Neutrophil (primary cell): ENCODE measurements around the gene CXCR6.

ENCODE experiments used
- H3K27ac ChIP-seq: fragments of 200-600 bp; sonication (generic); 2 replicates; pipeline ENCODE4 v1.5.1; 2016; ENCODE audit warnings: mild to moderate bottlenecking, moderate library complexity
- H3K27me3 ChIP-seq: fragments of 200-600 bp; sonication (generic); 2 replicates; pipeline ENCODE4 v1.6.0; 2016; ENCODE audit warnings: mild to moderate bottlenecking
- H3K36me3 ChIP-seq: fragments of 200-600 bp; sonication (generic); 2 replicates; pipeline ENCODE4 v1.5.1; 2017
- H3K4me1 ChIP-seq, 2 experiments: fragments of 200-600 bp in 1 of 2; sonication (generic) in 1 of 2; 1 replicate in 1 of 2; 2 replicates in 1 of 2; pipeline versions ENCODE4 v1.5.1 to v1.6.1; 2013 to 2016; ENCODE audit warnings: low read depth in 1 of 2, low read length in 1 of 2, mild to moderate bottlenecking in 1 of 2, moderate library complexity in 1 of 2; ENCODE audit not compliant: control insufficient read depth in 1 of 2, insufficient read depth in 1 of 2
- H3K4me3 ChIP-seq, 2 experiments: fragments of 200-600 bp in 1 of 2; sonication (generic) in 1 of 2; 1 replicate in 1 of 2; 2 replicates in 1 of 2; pipeline ENCODE4 v1.5.1; 2013 to 2016; ENCODE audit warnings: low read depth in 1 of 2, low read length in 1 of 2, mild to moderate bottlenecking in 1 of 2, moderate library complexity in 1 of 2
- H3K9me3 ChIP-seq: fragments of 200-600 bp; sonication (generic); 2 replicates; pipeline ENCODE4 v1.5.1; 2016
- CTCF ChIP-seq: fragments of 200-600 bp; sonication (generic); IDR thresholded peaks from 2 replicates; pipeline ENCODE4 v1.5.1; 2016; ENCODE audit warnings: antibody characterized with exemption

The CXCR6 gene

GRCh38 chr3:45943207-45943846, at the start of gene CXCR6:
Gene CXCR6, plus strand, starts transcription at chr3:45943464. Its CDS starts 3,018 bp downstream, at chr3:45946482.
- H3K36me3 ChIP-seq: no peaks in the 10 kb centered on the region
- H3K27me3 ChIP-seq: peaks cover 6% of the 10 kb centered on the region

GRCh38 chr3:45894015-45894414, 49.2 kb upstream of the CXCR6 start:
- Histone ChIP-seq H3K4me3 (no peak overlapping the region), H3K9me3 (no peaks in the 10 kb centered on the region), H3K36me3 (no peaks in the 10 kb centered on the region), H3K27ac (no peak overlapping the region), H3K4me1 (no peaks in the 10 kb centered on the region), H3K27me3 (peaks cover 29% of the 10 kb centered on the region)
- no peak for TF ChIP-seq CTCF

More at GRCh38 chr3:45943207-45943846, at the start of gene CXCR6:
- no peaks in the 10 kb centered on the region for H3K4me1 ChIP-seq
- no peak within 1 kb of the TSS for H3K27ac ChIP-seq
- H3K9me3 ChIP-seq: no peaks in the 10 kb centered on the region
- no peak for TF ChIP-seq CTCF
- no peak within 1 kb of the TSS for H3K4me3 ChIP-seq

- Histone ChIP-seq H3K9me3 (no peaks in the 10 kb centered on the region), H3K36me3 (no peaks in the 10 kb centered on the region), H3K27me3 (peaks cover 23% of the 10 kb centered on the region), H3K27ac (no peak overlapping the region), H3K4me3 (no peak overlapping the region), H3K4me1 (no peaks in the 10 kb centered on the region)
- no peak for TF ChIP-seq CTCF
Observed at GRCh38 chr3:45895686-45896468, 47.4 kb upstream of the CXCR6 start.

GRCh38 chr3:45896956-45897355, 46.3 kb upstream of the CXCR6 start:
- Histone ChIP-seq H3K9me3 (no peaks in the 10 kb centered on the region), H3K36me3 (no peaks in the 10 kb centered on the region), H3K4me3 (no peak overlapping the region), H3K27ac (no peak overlapping the region), H3K27me3 (peaks cover 17% of the 10 kb centered on the region), H3K4me1 (no peaks in the 10 kb centered on the region)
- no peak for TF ChIP-seq CTCF

- Histone ChIP-seq H3K27me3 (no peaks in the 10 kb centered on the region), H3K27ac (no peak overlapping the region), H3K4me1 (no peaks in the 10 kb centered on the region), H3K36me3 (no peaks in the 10 kb centered on the region), H3K9me3 (no peaks in the 10 kb centered on the region), H3K4me3 (no peak overlapping the region)
- TF ChIP-seq CTCF: no peak
Observed at GRCh38 chr3:45904931-45905330, 38.3 kb upstream of the CXCR6 start.
